NCI-H345 treated with DMSO at 0.1 percent for 48 hours (cell line): ENCODE results near the gene BANK1.
A peak's percentile ranks its signal among the peaks of the same experiment; 100 is the strongest.

Experiments used
- DNase-seq: peaks from one replicate; lab custom pipeline; 2025; ENCODE audit not compliant: unreplicated experiment; lab: John Stamatoyannopoulos, UW

Gene BANK1

GRCh38 chr4:102022343-102022742 lies 231.8 kb downstream of the BANK1 start:
- no peak for DNase-seq

- no peak for DNase-seq
Observed at GRCh38 chr4:102027961-102028360, 237.4 kb downstream of the BANK1 start.

GRCh38 chr4:102031406-102031805 lies 240.9 kb downstream of the BANK1 start:
- DNase-seq: no peak

GRCh38 chr4:102036016-102036415 lies 245.5 kb downstream of the BANK1 start:
- no peak for DNase-seq

- peak; percentile 11 for DNase-seq
Observed at GRCh38 chr4:102036619-102037376, 246.3 kb downstream of the BANK1 start.

- DNase-seq: no peak
Observed at GRCh38 chr4:102037566-102037965, 247.0 kb downstream of the BANK1 start.

- no peak for DNase-seq
Observed at GRCh38 chr4:102042871-102043802, 252.6 kb downstream of the BANK1 start.

- no peak for DNase-seq
Observed at GRCh38 chr4:102047616-102048015, 257.1 kb downstream of the BANK1 start.

GRCh38 chr4:102055805-102056204 lies 265.3 kb downstream of the BANK1 start:
- no peak for DNase-seq

- DNase-seq: no peak
Observed at GRCh38 chr4:102057122-102057521, 266.6 kb downstream of the BANK1 start.

GRCh38 chr4:102061133-102061532 lies 270.6 kb downstream of the BANK1 start:
- DNase-seq: no peak

GRCh38 chr4:102064747-102065442 lies 274.4 kb downstream of the BANK1 start:
- no peak for DNase-seq

GRCh38 chr4:102076622-102077021 lies 286.1 kb downstream of the BANK1 start:
- no peak for DNase-seq

GRCh38 chr4:102080184-102080583 lies 289.7 kb downstream of the BANK1 start:
- no peak for DNase-seq

- no peak for DNase-seq
Observed at GRCh38 chr4:102089850-102090621, 299.5 kb downstream of the BANK1 start.

- DNase-seq: no peak
Observed at GRCh38 chr4:102091656-102092055, 301.1 kb downstream of the BANK1 start.

GRCh38 chr4:102094481-102094880 lies 304.0 kb downstream of the BANK1 start:
- DNase-seq: no peak

GRCh38 chr4:102103368-102103767 lies 312.8 kb downstream of the BANK1 start:
- DNase-seq: no peak

- no peak for DNase-seq
Observed at GRCh38 chr4:102104278-102104677, 313.7 kb downstream of the BANK1 start.

- no peak for DNase-seq
Observed at GRCh38 chr4:102105983-102106382, 315.5 kb downstream of the BANK1 start.
